Epithelial cell of esophagus (primary cell): Measurements from ENCODE around the gene OR51E2.

Experiments used
- DNase-seq: peaks from one replicate; pipeline ENCODE4 v3.0.0; 2010; ENCODE audit warnings: low read depth
- H3K4me3 ChIP-seq: 2 replicates; pipeline ENCODE4 v1.5.1; 2011; ENCODE audit warnings: mild to moderate bottlenecking, low read length, control low read depth
- TF ChIP-seq, protein P1 (sequence below): IDR thresholded peaks from 2 replicates; pipeline ENCODE4 v1.5.1; 2011; ENCODE audit warnings: low read depth, mild to moderate bottlenecking, low read length, control low read depth, inconsistent platforms; ENCODE audit not compliant: insufficient read depth; ENCODE audit errors: missing control alignments

The OR51E2 gene

DNA sequence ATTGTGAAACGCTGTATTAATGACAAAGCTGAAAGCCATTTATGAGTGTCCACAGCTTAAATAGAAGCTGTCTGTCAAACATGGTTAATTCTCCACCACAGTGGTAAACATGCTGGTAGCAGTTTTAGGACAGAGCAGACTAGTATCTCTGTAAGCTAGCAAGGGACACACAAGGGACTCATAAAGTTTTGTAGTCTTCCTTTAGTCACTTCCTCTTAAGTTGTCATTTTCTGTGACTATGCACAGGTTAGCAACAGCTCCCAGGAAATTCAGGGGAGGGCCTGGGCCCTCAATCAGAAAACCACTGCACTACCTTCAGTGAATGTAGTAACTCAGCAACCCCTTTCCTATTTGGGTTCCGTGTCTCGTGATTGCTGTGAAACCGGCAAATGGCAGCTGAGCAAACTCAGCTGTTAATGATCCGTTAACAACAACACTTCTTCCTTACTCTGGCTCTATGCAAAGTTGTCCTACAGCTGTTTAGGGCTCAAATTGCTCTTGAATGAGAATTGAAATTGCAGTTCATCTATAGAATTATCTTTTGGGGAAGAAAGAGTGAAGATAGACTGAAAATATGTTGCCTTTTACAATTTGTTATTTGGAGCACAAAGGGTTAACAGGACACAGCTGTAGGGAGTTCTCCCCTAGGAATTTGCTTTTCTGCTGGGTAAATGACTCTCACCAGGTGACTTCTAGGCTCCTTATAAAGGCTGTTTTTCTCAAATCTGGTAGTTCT is 6.6 kb upstream of the OR51E2 start, which contains the start of gene MMP26:
Gene MMP26 (plus strand): TSS at position 731 of the 736 bp plus-strand sequence.
- DNase-seq = no peak
- no peak within 1 kb of the TSS for H3K4me3 ChIP-seq
- TF ChIP-seq, protein P1, sequence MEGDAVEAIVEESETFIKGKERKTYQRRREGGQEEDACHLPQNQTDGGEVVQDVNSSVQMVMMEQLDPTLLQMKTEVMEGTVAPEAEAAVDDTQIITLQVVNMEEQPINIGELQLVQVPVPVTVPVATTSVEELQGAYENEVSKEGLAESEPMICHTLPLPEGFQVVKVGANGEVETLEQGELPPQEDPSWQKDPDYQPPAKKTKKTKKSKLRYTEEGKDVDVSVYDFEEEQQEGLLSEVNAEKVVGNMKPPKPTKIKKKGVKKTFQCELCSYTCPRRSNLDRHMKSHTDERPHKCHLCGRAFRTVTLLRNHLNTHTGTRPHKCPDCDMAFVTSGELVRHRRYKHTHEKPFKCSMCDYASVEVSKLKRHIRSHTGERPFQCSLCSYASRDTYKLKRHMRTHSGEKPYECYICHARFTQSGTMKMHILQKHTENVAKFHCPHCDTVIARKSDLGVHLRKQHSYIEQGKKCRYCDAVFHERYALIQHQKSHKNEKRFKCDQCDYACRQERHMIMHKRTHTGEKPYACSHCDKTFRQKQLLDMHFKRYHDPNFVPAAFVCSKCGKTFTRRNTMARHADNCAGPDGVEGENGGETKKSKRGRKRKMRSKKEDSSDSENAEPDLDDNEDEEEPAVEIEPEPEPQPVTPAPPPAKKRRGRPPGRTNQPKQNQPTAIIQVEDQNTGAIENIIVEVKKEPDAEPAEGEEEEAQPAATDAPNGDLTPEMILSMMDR = no peak

DNA sequence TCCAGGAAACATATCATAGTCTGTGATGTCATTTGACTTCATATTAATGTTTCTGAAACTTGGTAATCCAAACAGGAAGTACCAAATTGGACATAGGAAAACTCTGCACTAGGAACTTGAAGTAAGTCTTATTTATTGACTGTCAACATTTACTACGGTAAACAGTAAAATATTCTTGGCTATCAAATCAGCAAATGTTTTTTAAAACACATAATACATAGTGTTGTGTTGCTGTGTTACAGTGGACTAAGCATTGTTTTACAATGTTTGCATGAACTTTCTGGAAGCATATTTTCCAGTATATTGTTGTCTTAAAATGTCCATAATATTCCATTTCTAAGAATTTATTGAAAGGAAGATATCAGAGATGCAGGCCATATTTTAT is 2.8 kb upstream of the OR51E2 start:
- DNase-seq = no peak
- TF ChIP-seq, protein P1 = no peak
- H3K4me3 ChIP-seq = no peak overlapping the region

DNA sequence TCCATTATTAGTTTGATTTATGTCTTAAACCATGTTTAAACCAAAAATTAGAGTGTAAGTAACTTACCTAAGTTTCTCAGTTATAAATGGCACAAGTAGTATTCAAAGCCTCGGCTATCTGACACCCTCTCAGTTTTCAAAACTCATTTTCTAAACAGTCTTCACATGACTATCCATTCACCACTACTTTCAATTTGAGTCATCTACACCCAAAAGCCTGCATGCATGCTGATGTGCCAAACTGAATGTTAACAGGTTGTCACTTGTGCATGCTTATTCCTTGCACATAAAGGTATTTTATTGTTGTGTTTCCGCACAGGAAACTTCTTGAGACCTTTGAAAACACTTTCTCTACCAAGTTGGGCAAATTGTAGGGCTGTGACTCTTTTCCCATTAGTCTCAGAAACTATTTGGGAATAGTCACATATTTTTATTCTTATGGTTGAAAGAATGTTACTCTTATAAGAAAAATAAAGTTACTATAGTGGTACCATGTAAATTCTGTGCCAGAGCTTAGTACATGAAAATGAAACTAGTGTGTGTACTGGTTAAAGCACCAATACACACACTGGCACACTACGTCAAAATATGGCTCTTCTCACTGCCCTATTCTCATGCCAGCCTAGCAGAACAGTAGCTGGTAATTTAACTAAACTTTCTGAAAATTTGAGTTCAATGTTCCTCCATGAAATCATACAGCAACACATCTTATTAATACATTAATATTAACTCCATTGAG is 2.2 kb upstream of the OR51E2 start:
- H3K4me3 ChIP-seq = no peak overlapping the region
- DNase-seq = no peak
- TF ChIP-seq, protein P1 = no peak

DNA sequence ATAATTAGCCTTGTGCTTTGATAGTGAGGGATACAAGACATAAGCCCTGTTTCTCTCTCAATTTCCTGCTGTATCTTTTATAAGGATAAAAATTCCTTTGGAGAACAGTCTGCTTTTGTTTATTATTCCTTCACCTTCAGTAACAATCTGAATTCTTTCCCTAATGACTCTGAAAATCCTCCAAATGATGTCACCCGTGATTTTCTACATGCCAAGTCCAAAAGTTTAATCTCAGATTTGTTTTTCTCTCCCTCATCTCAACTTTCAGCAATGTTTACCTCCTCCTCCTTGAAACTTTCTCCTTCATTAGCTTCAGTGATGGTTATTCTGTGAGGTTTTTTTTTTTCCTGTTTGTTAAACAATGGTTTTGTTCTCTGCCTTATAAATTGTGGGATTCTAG is 2.2 kb downstream of the OR51E2 start:
- TF ChIP-seq, protein P1 = no peak

DNA sequence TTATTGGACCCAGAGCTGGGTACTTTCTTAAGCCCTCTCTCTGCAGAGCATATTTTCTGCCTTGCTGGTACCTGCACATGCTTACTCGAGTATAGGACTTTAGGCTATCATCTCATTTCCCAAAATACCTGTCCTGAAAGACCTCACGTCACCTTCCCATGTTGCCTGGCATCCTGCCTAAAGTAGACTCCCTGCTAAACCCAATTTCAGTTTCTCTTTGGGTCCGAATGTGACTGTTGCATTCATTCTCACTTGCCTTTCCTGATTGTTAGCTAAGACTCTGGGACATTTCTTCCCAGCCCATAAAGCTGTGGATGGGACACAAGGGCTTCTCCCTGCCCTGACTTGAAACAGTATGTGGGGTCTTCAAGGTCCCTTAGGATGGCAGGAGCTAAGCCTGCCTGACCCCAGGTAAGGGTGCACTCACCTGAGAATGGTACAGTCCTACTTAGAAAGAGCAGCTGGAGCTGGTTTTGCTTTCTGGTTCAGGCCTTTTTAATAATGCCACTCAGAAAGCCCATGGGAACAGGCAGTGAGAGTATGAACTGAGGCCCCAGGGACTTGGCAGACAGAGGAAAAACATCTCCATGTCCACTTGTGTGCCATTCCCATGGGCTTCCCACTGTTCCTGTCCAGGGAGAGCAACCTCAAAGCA is 12.9 kb downstream of the OR51E2 start:
- TF ChIP-seq, protein P1 = no peak
- DNase-seq = no peak
- H3K4me3 ChIP-seq = no peak overlapping the region

More for the DNA sequence above, 2.2 kb downstream of the OR51E2 start:
- H3K4me3 ChIP-seq = no peak overlapping the region
- no peak for DNase-seq

DNA sequence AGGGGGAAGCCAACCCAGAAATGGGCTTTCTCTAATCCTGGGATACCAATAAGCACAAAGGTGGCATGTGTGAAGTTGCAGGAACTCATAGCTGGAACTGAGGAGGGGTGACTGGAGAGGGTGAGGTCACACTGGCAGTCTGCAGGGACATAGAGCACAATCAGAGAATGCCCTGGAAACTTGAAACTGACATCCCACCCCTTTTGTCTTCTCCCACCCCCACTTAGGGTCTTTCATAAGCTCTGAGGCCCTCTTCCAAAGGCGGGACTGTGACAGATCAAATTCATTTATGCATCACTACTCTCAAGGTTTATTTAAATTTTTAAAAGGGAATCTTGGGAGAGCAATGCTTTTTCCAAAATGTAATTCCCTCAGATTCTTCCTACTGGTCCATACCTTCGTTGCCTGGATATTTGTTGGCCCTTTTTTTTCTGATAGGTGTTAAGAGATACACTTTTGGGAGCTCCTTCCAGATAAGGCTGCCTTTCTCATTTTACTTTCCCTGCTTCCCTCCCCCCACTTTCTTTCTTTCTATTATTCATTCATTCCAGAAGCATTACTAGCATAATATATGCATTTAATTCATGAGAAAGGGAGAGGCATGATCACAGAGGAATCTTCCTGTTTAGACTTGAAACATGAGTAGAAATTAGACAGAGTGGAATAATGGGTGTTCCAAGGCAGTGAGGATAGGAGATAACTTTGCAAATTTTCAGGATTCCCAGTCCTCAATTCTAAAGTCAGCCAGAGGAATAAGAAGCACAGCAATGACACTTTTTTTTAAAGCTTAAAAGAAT is 14.8 kb downstream of the OR51E2 start:
- TF ChIP-seq, protein P1 = no peak
- peak; percentile 56 for DNase-seq
- no peak overlapping the region for H3K4me3 ChIP-seq
